Activated B cell treated with CpG ODN at 0.5 μM for 24 hours (primary cell): ENCODE measurements around the gene FKBP10. TPM values are rescaled to one million over a fixed set of nuclear protein-coding genes. Genes with fewer than 3 reads are reported as not detected.

Experiments
- ATAC-seq: fragments of 200-7000 bp; cut with Tn5 transposase; one replicate; pipeline ENCODE4 v1.10.0; 2021; ENCODE audit warnings: low read depth, mild to moderate bottlenecking, moderate library complexity
- CTCF ChIA-PET: fragments of 350-600 bp; sonication (Branson Sonifier 250); formaldehyde crosslinking; loops from one replicate; lab custom pipeline; 2021; ENCODE audit warnings: antibody characterized with exemption; lab: Charles Lee
- POLR2A ChIA-PET: fragments of 350-600 bp; sonication (Branson Sonifier 250); formaldehyde crosslinking; loops from one replicate; lab custom pipeline; 2021; ENCODE audit warnings: antibody characterized with exemption; lab: Charles Lee
- DNase-seq: peaks from one replicate; pipeline ENCODE4 v3.0.0; 2022
- H3K27ac Mint-ChIP-seq: one replicate; pipeline ENCODE4 v1.8.0; 2020; ENCODE audit warnings: mixed read lengths
- H3K27me3 Mint-ChIP-seq: one replicate; pipeline ENCODE4 v1.8.0; 2021; ENCODE audit warnings: mixed read lengths
- H3K36me3 Mint-ChIP-seq: one replicate; pipeline ENCODE4 v1.8.0; 2021; ENCODE audit warnings: low read depth, mixed read lengths
- H3K4me1 Mint-ChIP-seq: one replicate; pipeline ENCODE4 v1.8.0; 2021; ENCODE audit warnings: mixed read lengths
- H3K4me3 Mint-ChIP-seq: one replicate; pipeline ENCODE4 v1.8.0; 2020; ENCODE audit warnings: mild to moderate bottlenecking, mixed read lengths
- H3K9me3 Mint-ChIP-seq: one replicate; pipeline ENCODE4 v1.8.0; 2020; ENCODE audit warnings: mixed read lengths
- CTCF ChIP-seq: fragments of 200-600 bp; IDR thresholded peaks from one replicate; pipeline ENCODE4 v1.8.0; 2022; ENCODE audit warnings: antibody characterized with exemption, mild to moderate bottlenecking
- intact Hi-C: fragments of 100-400 bp; cut with micrococcal nuclease; formaldehyde crosslinking; loops from one replicate; pipeline ENCODE4 v1.15.1; 2024
- total RNA-seq: library from RNA; stranded (reverse); gene quantifications from 2 replicates; pipeline ENCODE4 v1.2.3, GENCODE V29; 2022

Gene FKBP10
- total RNA-seq, 1 donor from 2014 or later = 0.86 TPM

DNA sequence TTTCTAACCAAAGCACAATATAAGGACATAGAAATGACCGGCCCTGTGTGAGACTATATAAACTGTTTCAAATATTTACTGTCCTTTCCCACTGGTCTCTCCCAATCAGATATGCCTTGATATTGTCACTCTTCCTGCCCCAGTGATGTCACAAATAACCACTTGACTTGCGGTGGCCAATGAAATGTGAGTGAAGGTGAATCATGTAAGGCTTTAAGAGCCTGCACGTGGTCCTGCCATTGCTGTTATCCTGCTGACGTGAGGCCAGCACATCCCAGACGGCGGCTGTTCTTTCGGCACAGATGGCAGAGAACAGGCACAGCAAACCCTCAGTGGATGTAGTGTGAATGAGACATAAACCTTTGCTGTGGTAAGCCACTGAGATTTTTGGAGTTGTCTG is 57.8 kb downstream of the FKBP10 start:
- intact Hi-C loops = no loop called here
- no peak for TF ChIP-seq CTCF
- ChIA-PET POLR2A (no interaction called here), CTCF (no interaction called here)
- Mint-ChIP-seq H3K9me3 (no peaks in the 10 kb centered on the region), H3K36me3 (peaks cover 72% of the 10 kb centered on the region), H3K27me3 (no peaks in the 10 kb centered on the region), H3K4me3 (no peak overlapping the region), H3K4me1 (peaks cover under 1% of the 10 kb centered on the region), H3K27ac (no peak overlapping the region)
- DNase-seq (no peak), ATAC-seq (no peak)

DNA sequence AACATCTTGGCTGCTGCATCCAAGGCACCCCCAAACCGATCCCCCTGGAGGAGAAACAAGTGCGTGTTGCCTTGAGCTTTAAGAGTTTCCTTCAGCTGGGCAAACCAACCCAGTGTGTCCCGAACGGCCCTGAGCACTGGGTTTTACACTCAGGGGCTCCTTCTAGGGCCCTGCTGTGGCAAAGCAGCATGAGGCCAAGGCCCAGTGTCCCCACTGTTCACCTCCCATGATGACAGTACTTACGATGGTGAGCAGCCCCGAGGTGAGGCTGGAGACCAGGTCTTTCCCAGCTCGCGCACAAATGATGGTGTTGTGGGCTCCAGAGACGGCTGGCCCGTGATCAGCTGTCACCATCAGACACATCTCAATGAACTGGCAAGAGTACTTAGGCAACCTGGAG is 59.0 kb downstream of the FKBP10 start:
- intact Hi-C loops = no loop called here
- no peaks in the 10 kb centered on the region for H3K4me1 Mint-ChIP-seq
- no peak for TF ChIP-seq CTCF
- H3K9me3 Mint-ChIP-seq = no peaks in the 10 kb centered on the region
- CTCF ChIA-PET = no interaction called here
- no peak for DNase-seq
- no peak overlapping the region for H3K4me3 Mint-ChIP-seq
- H3K27ac Mint-ChIP-seq = no peak overlapping the region
- H3K27me3 Mint-ChIP-seq = no peaks in the 10 kb centered on the region
- no peak for ATAC-seq
- POLR2A ChIA-PET = no interaction called here
- H3K36me3 Mint-ChIP-seq = peaks cover 76% of the 10 kb centered on the region

Other genes with a start within 250 kb of the FKBP10 start
- gene KRT9, start 240.9 kb upstream of the FKBP10 start, total RNA-seq = not detected in 2 replicates
- gene KRT14, start 226.1 kb upstream of the FKBP10 start, total RNA-seq = not detected in 2 replicates
- gene KRT16, start 200.2 kb upstream of the FKBP10 start, total RNA-seq = not detected in 2 replicates
- gene KRT17, start 188.4 kb upstream of the FKBP10 start, total RNA-seq = not detected in 2 replicates
- 843 and 900 TPM in 2 replicates for gene EIF1, start 124.1 kb upstream of the FKBP10 start, total RNA-seq
- gene GAST, start 100.7 kb upstream of the FKBP10 start, total RNA-seq = not detected in 2 replicates
- 0.10 and 0.11 TPM in 2 replicates for gene HAP1, start 78.4 kb upstream of the FKBP10 start, total RNA-seq
- 27.3 and 31.1 TPM in 2 replicates for gene JUP, start 26.3 kb upstream of the FKBP10 start, total RNA-seq
- 0.76 and 1.9 TPM in 2 replicates for gene P3H4, start 1.1 kb upstream of the FKBP10 start, total RNA-seq
- gene NT5C3B, start 23.2 kb downstream of the FKBP10 start, total RNA-seq = 38.7 and 41.0 TPM in 2 replicates
- gene KLHL10, start 24.8 kb downstream of the FKBP10 start, total RNA-seq = not detected in 2 replicates
- gene KLHL11, start 52.4 kb downstream of the FKBP10 start, total RNA-seq = 13.6 and 17.3 TPM in 2 replicates
- gene ACLY, start 105.9 kb downstream of the FKBP10 start, total RNA-seq = 133 and 143 TPM in 2 replicates
- 0.56 and 1.1 TPM in 2 replicates for gene ODAD4, start 117.6 kb downstream of the FKBP10 start, total RNA-seq
- 47.2 and 48.0 TPM in 2 replicates for gene CNP, start 153.8 kb downstream of the FKBP10 start, total RNA-seq
- 130 and 152 TPM in 2 replicates for gene DNAJC7, start 204.4 kb downstream of the FKBP10 start, total RNA-seq
- 23.9 and 25.8 TPM in 2 replicates for gene NKIRAS2, start 207.1 kb downstream of the FKBP10 start, total RNA-seq
- gene C17orf113, start 237.6 kb downstream of the FKBP10 start, total RNA-seq = 3.1 and 4.5 TPM in 2 replicates